SK-N-SH (cell line): Measurements from ENCODE around the gene PNPLA8. TPM values are rescaled to one million over a fixed set of nuclear protein-coding genes. Genes with fewer than 3 reads are reported as not detected.

ENCODE experiments used
- CTCF ChIA-PET: fragments of 300-600, 350-600 bp; formaldehyde crosslinking; extraction: SDS; loops from one replicate; lab custom pipeline; 2021; lab: Yijun Ruan, JAX
- POLR2A ChIA-PET: fragments of 350-600 bp; sonication (Branson Sonifier 250); formaldehyde crosslinking; extraction: SDS; loops from one replicate; lab custom pipeline; 2020; ENCODE audit warnings: antibody characterized with exemption, inconsistent platforms; lab: Yijun Ruan, JAX
- DNase-seq: peaks from one replicate; pipeline ENCODE4 v3.0.0; 2012
- H2AFZ ChIP-seq: fragments of 200-600 bp; sonication (generic); 2 replicates; pipeline ENCODE4 v1.8.1; 2016; ENCODE audit warnings: antibody characterized with exemption, mild to moderate bottlenecking, low read depth
- H3F3A ChIP-seq: fragments of 200-600 bp; sonication (generic); replicated peaks from 2 replicates; pipeline ENCODE3; 2016; ENCODE audit warnings: antibody characterized with exemption, mild to moderate bottlenecking; ENCODE audit not compliant: insufficient read depth
- H3K27ac ChIP-seq, 2 experiments: fragments of 200-500 bp in 1 of 2; fragments of 200-600 bp in 1 of 2; sonication (Bioruptor generic) in 1 of 2; sonication (generic), shearing (Covaris generic) in 1 of 2; 2 replicates each; pipeline versions ENCODE4 v1.5.1 to v1.6.1; 2014 to 2016; ENCODE audit warnings: low read depth in 2 of 2, inconsistent platforms in 1 of 2, low read length in 1 of 2, mild to moderate bottlenecking in 1 of 2, mixed read lengths in 1 of 2
- H3K27me3 ChIP-seq: fragments of 200-600 bp; sonication (generic), shearing (Covaris generic); 2 replicates; pipeline ENCODE4 v1.6.1; 2016; ENCODE audit warnings: mixed run types; ENCODE audit not compliant: insufficient read depth
- H3K36me3 ChIP-seq, 2 experiments: fragments of 200-500 bp in 1 of 2; fragments of 200-600 bp in 1 of 2; sonication (Bioruptor generic) in 1 of 2; sonication (generic) in 1 of 2; replicated peaks in 1 of 2; 2 replicates each; pipeline versions ENCODE3 to v1.5.1; 2014 to 2016; ENCODE audit warnings: low read length in 1 of 2, mild to moderate bottlenecking in 1 of 2; ENCODE audit not compliant: insufficient read depth in 2 of 2, control insufficient read depth in 1 of 2
- H3K4me1 ChIP-seq, 2 experiments: fragments of 200-500 bp in 1 of 2; fragments of 200-600 bp in 1 of 2; sonication (Bioruptor generic) in 1 of 2; sonication (generic), shearing (Covaris generic) in 1 of 2; 2 replicates each; pipeline versions ENCODE4 v1.5.1 to v1.6.1; 2014 to 2016; ENCODE audit warnings: low read depth in 1 of 2, low read length in 1 of 2, mixed run types in 1 of 2; ENCODE audit not compliant: insufficient read depth in 2 of 2, control insufficient read depth in 1 of 2
- H3K4me2 ChIP-seq: fragments of 200-600 bp; sonication (generic), shearing (Covaris generic); 2 replicates; pipeline ENCODE4 v1.6.1; 2017; ENCODE audit warnings: mixed run types
- H3K4me3 ChIP-seq, 2 experiments: fragments of 200-500 bp in 1 of 2; fragments of 200-600 bp in 1 of 2; sonication (Bioruptor generic) in 1 of 2; sonication (generic), shearing (Covaris generic) in 1 of 2; 2 replicates each; pipeline versions ENCODE4 v1.5.1 to v1.8.1; 2014 to 2016; ENCODE audit warnings: low read depth in 2 of 2, inconsistent platforms in 1 of 2, low read length in 1 of 2, mild to moderate bottlenecking in 1 of 2, mixed read lengths in 1 of 2, moderate library complexity in 1 of 2
- H3K79me2 ChIP-seq: fragments of 200-600 bp; sonication (generic); 2 replicates; pipeline ENCODE4 v1.8.1; 2017; ENCODE audit warnings: mild to moderate bottlenecking; ENCODE audit not compliant: insufficient read depth
- H3K9ac ChIP-seq: fragments of 200-600 bp; sonication (generic); 2 replicates; pipeline ENCODE4 v1.6.1; 2017; ENCODE audit warnings: mixed run types
- H3K9me2 ChIP-seq: fragments of 200-600 bp; sonication (generic); 2 replicates; pipeline ENCODE4 v1.6.1; 2017; ENCODE audit warnings: mixed run types
- H3K9me3 ChIP-seq: fragments of 200-600 bp; sonication (generic); 2 replicates; pipeline ENCODE4 v1.6.1; 2017; ENCODE audit warnings: mixed run types, mild to moderate bottlenecking, moderate library complexity
- H4K20me1 ChIP-seq: fragments of 200-600 bp; sonication (generic); 2 replicates; pipeline ENCODE4 v1.6.1; 2017; ENCODE audit warnings: mild to moderate bottlenecking, mixed run types; ENCODE audit not compliant: insufficient read depth
- CTCF ChIP-seq: fragments of 200-600 bp; sonication (generic); IDR thresholded peaks from 2 replicates; pipeline ENCODE4 v1.6.1; 2017; ENCODE audit warnings: antibody characterized with exemption, mild to moderate bottlenecking, moderate library complexity
- EZH2phosphoT487 ChIP-seq: fragments of 200-600 bp; sonication (generic); IDR thresholded peaks from 2 replicates; pipeline ENCODE4 v1.6.1; 2017; ENCODE audit warnings: low read depth, mixed run types, mild to moderate bottlenecking, antibody characterized with exemption, moderate library complexity, borderline replicate concordance
- FOSL2 ChIP-seq: IDR thresholded peaks from 2 replicates; pipeline ENCODE4 v1.4.0; 2012; ENCODE audit warnings: low read depth, mild to moderate bottlenecking, moderate library complexity, borderline replicate concordance
- GATA2 ChIP-seq: sonication (generic); formaldehyde crosslinking; IDR thresholded peaks from 2 replicates; pipeline ENCODE4 v1.5.0; 2020; ENCODE audit warnings: mild to moderate bottlenecking, missing genetic modification reagents
- JUND ChIP-seq: IDR thresholded peaks from 2 replicates; pipeline ENCODE4 v1.4.0; 2012
- MAX ChIP-seq: IDR thresholded peaks from 2 replicates; pipeline ENCODE4 v1.4.0; 2012; ENCODE audit warnings: low read depth
- MEF2A ChIP-seq: IDR thresholded peaks from 2 replicates; pipeline ENCODE4 v1.4.0; 2012; ENCODE audit warnings: low read depth, borderline replicate concordance
- MXI1 ChIP-seq: IDR thresholded peaks from 2 replicates; pipeline ENCODE4 v1.6.1; 2012; ENCODE audit warnings: mild to moderate bottlenecking, low read depth, low read length, improper control_type of control experiment
- POLR2AphosphoS5 ChIP-seq: IDR thresholded peaks from 2 replicates; pipeline ENCODE4 v1.6.1; 2012; ENCODE audit warnings: low read depth, low read length
- RCOR1 ChIP-seq: fragments of 150-350 bp; IDR thresholded peaks from 2 replicates; pipeline ENCODE4 v1.6.1; 2017; ENCODE audit warnings: antibody characterized with exemption, low read length
- RXRA ChIP-seq: IDR thresholded peaks from 2 replicates; pipeline ENCODE4 v1.4.0; 2012; ENCODE audit warnings: low read depth, mild to moderate bottlenecking, borderline replicate concordance
- SIN3A ChIP-seq: IDR thresholded peaks from 2 replicates; pipeline ENCODE4 v1.6.1; 2012; ENCODE audit warnings: low read depth, mild to moderate bottlenecking, low read length, moderate library complexity, borderline replicate concordance
- TCF12 ChIP-seq: IDR thresholded peaks from 2 replicates; pipeline ENCODE4 v1.4.0; 2012
- TEAD4 ChIP-seq: IDR thresholded peaks from 2 replicates; pipeline ENCODE4 v1.4.0; 2012; ENCODE audit warnings: mild to moderate bottlenecking, borderline replicate concordance; ENCODE audit not compliant: insufficient read depth
- USF2 ChIP-seq: fragments of 150-350 bp; IDR thresholded peaks from 2 replicates; pipeline ENCODE4 v1.6.1; 2017; ENCODE audit warnings: antibody characterized with exemption, low read length, low read depth, borderline replicate concordance
- WGBS: methylation state at CpG from one replicate; pipeline ENCODE4 v1.1.6; 2017; ENCODE audit warnings: low lambda C conversion rate; 5-methylcytosine and 5-hydroxymethylcytosine counted together
- polyA plus RNA-seq, 3 experiments: library from polyadenylated mRNA; depleted of rRNA; stranded (reverse); fragments of >200 nt; gene quantifications; 2 replicates each; pipeline ENCODE4 v1.2.3, GENCODE V29; 2012
- TF ChIP-seq, protein P1 (sequence below): IDR thresholded peaks from 2 replicates; pipeline ENCODE4 v1.6.1; 2012; ENCODE audit warnings: mild to moderate bottlenecking, low read depth, low read length, moderate library complexity
- TF ChIP-seq, protein P2 (sequence below): IDR thresholded peaks from 2 replicates; pipeline ENCODE4 v1.4.0; 2012; ENCODE audit warnings: low read depth, borderline replicate concordance

PNPLA8 gene
- polyA plus RNA-seq, 1 of the 3 experiments (the other 2 are of a cell fraction), result 7.2 TPM

- WGBS, result 55% methylated on average over 3 of the region's 3 CpGs
- Histone ChIP-seq H3K4me1 (peaks cover 0 to 8% of the 10 kb centered on the region in 2 experiments; a peak in 2 of 4 replicates), H3K9me2 (no peaks in the 10 kb centered on the region), H3K79me2 (no peaks in the 10 kb centered on the region), H3K4me3 (no peak overlapping the region), H3K4me2 (no peak overlapping the region), H3K9me3 (no peaks in the 10 kb centered on the region), H4K20me1 (no peaks in the 10 kb centered on the region), H3K9ac (no peak overlapping the region), H3K27ac (no peak overlapping the region), H3K36me3 (no peaks in the 10 kb centered on the region), H2AFZ (peak overlapping the region; percentile 11; the same call in 1 of the 2 replicates), H3F3A (no peaks in the 10 kb centered on the region), H3K27me3 (no peaks in the 10 kb centered on the region)
- POLR2A ChIA-PET, result interaction anchor here (1.3 kb wide), 1 partner anchor 13 kb away, joined by 4 read pairs; no protein-coding TSS in a partner anchor
- no peak for DNase-seq
- TF ChIP-seq MEF2A (no peak), TEAD4 (no peak)
- CTCF ChIA-PET, result interaction anchor here (1.3 to 5.5 kb wide), 3 partner anchors 10 to 257 kb away, joined by 3 to 44 read pairs (median 4); partner anchors contain the start of gene NRCAM
Observed at GRCh38 chr7:108440613-108441012, 85.3 kb downstream of the PNPLA8 start.

GRCh38 chr7:108436906-108437305, 89.0 kb downstream of the PNPLA8 start:
- Histone ChIP-seq H3K4me3 (no peak overlapping the region), H3K9me3 (no peaks in the 10 kb centered on the region), H4K20me1 (no peaks in the 10 kb centered on the region), H3K9me2 (no peaks in the 10 kb centered on the region), H3K27me3 (no peaks in the 10 kb centered on the region), H3K36me3 (no peaks in the 10 kb centered on the region), H3F3A (no peaks in the 10 kb centered on the region), H3K9ac (no peak overlapping the region), H3K79me2 (no peaks in the 10 kb centered on the region), H3K4me1 (peaks cover 0 to 3% of the 10 kb centered on the region in 2 experiments; a peak in 2 of 4 replicates), H2AFZ (no peak overlapping the region), H3K27ac (no peak overlapping the region), H3K4me2 (no peak overlapping the region)
- CTCF ChIA-PET, result interaction anchor here (1.0 kb wide), 1 partner anchor 16 kb away, joined by 4 read pairs; no protein-coding TSS in a partner anchor
- DNase-seq, result no peak
- 60% methylated on average over 3 of the region's 3 CpGs for WGBS
- POLR2A ChIA-PET, result no interaction called here
- no peak for TF ChIP-seq EZH2phosphoT487
- no peak for TF ChIP-seq SIN3A
- TF ChIP-seq, protein P1, sequence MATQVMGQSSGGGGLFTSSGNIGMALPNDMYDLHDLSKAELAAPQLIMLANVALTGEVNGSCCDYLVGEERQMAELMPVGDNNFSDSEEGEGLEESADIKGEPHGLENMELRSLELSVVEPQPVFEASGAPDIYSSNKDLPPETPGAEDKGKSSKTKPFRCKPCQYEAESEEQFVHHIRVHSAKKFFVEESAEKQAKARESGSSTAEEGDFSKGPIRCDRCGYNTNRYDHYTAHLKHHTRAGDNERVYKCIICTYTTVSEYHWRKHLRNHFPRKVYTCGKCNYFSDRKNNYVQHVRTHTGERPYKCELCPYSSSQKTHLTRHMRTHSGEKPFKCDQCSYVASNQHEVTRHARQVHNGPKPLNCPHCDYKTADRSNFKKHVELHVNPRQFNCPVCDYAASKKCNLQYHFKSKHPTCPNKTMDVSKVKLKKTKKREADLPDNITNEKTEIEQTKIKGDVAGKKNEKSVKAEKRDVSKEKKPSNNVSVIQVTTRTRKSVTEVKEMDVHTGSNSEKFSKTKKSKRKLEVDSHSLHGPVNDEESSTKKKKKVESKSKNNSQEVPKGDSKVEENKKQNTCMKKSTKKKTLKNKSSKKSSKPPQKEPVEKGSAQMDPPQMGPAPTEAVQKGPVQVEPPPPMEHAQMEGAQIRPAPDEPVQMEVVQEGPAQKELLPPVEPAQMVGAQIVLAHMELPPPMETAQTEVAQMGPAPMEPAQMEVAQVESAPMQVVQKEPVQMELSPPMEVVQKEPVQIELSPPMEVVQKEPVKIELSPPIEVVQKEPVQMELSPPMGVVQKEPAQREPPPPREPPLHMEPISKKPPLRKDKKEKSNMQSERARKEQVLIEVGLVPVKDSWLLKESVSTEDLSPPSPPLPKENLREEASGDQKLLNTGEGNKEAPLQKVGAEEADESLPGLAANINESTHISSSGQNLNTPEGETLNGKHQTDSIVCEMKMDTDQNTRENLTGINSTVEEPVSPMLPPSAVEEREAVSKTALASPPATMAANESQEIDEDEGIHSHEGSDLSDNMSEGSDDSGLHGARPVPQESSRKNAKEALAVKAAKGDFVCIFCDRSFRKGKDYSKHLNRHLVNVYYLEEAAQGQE, result no peak
- TF ChIP-seq RXRA, result no peak
- TF ChIP-seq GATA2, result no peak
- no peak for TF ChIP-seq JUND
- no peak for TF ChIP-seq USF2
- TF ChIP-seq, protein P2, sequence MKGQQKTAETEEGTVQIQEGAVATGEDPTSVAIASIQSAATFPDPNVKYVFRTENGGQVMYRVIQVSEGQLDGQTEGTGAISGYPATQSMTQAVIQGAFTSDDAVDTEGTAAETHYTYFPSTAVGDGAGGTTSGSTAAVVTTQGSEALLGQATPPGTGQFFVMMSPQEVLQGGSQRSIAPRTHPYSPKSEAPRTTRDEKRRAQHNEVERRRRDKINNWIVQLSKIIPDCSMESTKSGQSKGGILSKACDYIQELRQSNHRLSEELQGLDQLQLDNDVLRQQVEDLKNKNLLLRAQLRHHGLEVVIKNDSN, result no peak
- TF ChIP-seq RCOR1, result no peak
- no peak for TF ChIP-seq MXI1
- TF ChIP-seq TEAD4, result no peak
- no peak for TF ChIP-seq TCF12
- TF ChIP-seq CTCF, result no peak
- TF ChIP-seq POLR2AphosphoS5, result no peak
- TF ChIP-seq FOSL2, result no peak
- TF ChIP-seq MAX, result no peak
